Measurements from ENCODE around the gene LSM3.

Gene LSM3

GRCh38 chr3:14244521-14245247 is 66.1 kb downstream of the LSM3 start:
- DNase-seq, result no peak

GRCh38 chr3:14245248-14245639 is 66.6 kb downstream of the LSM3 start:
- DNase-seq, result no peak

GRCh38 chr3:14245822-14246221 is 67.2 kb downstream of the LSM3 start:
- no peak for DNase-seq

GRCh38 chr3:14246414-14246813 is 67.8 kb downstream of the LSM3 start:
- no peak for DNase-seq

- no peak for DNase-seq
Observed at GRCh38 chr3:14248477-14248848, 69.8 kb downstream of the LSM3 start.

- DNase-seq, result no peak
Observed at GRCh38 chr3:14248849-14249523, 70.4 kb downstream of the LSM3 start.
